ENCODE measurements around the gene HDAC9.

The HDAC9 gene

DNA sequence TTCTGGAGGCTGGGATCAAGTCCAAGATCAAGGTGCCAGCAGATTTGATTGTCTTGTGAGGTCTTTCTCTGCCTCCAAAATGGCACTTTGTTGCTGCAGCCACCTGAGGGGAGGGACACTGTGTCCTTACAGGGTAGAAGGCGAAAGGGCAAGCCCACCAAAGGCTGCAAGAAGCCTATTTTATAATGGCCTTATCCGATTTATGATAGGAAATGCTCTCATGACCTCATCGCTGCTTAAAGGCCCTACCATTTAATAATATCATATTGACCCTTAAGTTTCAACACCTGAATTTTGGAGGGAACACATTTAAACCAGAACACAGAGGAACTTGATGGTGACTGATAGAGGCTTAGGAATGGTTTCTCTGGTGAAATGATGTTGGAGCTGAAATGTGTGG is 325.4 kb downstream of the HDAC9 start:
- no peak overlapping the region for H3K4me3 ChIP-seq (ENCODE audit: low read depth, low read length)
- no peaks in the 10 kb centered on the region for H3K27me3 ChIP-seq (ENCODE audit: control insufficient read depth, insufficient read depth, low read length)
- H3K9ac ChIP-seq (ENCODE audit: low read depth, low read length) = no peak overlapping the region
- H3K9me3 ChIP-seq (ENCODE audit: control insufficient read depth, insufficient read depth, low read length) = no peaks in the 10 kb centered on the region
- H3K4me1 ChIP-seq (ENCODE audit: control insufficient read depth, insufficient read depth, low read length) = no peaks in the 10 kb centered on the region
- H3K36me3 ChIP-seq (ENCODE audit: control insufficient read depth, insufficient read depth, low read length) = no peaks in the 10 kb centered on the region

DNA sequence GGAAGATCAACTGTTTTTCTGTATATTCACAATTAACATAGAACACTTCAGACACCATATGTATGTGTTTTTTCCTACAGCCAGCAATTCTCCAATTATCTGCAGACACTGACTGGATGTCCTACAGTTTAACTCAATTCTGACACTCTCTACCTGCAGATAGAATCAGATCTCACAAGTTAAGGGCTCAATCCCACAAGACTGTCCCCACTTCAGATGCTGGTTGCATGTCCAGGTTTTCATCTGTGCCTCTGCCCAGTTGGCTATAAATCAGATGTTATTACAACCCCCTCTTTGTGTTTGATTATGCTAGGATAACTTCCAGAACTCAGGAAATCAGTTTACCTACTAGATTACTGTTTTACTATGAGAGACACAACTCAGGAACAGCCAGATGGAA is 326.0 kb downstream of the HDAC9 start:
- Histone ChIP-seq H3K9ac (ENCODE audit: low read depth, low read length) (no peak overlapping the region), H3K36me3 (ENCODE audit: control insufficient read depth, insufficient read depth, low read length) (no peaks in the 10 kb centered on the region), H3K9me3 (ENCODE audit: control insufficient read depth, insufficient read depth, low read length) (no peaks in the 10 kb centered on the region), H3K27me3 (ENCODE audit: control insufficient read depth, insufficient read depth, low read length) (no peaks in the 10 kb centered on the region), H3K4me1 (ENCODE audit: control insufficient read depth, insufficient read depth, low read length) (no peaks in the 10 kb centered on the region), H3K4me3 (ENCODE audit: low read depth, low read length) (no peak overlapping the region)

DNA sequence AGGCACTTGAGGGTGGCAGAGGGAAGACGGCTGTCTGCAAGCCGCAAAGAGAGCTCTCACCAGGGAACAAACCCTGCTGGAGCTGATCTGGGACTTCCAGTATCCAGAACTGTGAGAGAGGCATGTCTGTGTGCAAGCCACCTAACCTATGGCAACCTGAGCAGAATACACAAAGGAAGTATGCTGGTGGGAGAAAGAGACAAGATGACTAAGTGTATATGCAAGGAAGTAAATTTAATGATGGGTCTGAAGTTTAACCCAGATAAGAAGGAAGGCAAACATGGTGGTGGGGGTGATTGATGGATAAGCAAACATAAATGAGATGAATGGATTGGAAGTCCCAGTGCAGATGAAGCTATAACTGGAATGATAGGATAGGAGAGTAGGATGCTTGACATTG is 328.6 kb downstream of the HDAC9 start:
- Histone ChIP-seq H3K27me3 (ENCODE audit: control insufficient read depth, insufficient read depth, low read length) (no peaks in the 10 kb centered on the region), H3K36me3 (ENCODE audit: control insufficient read depth, insufficient read depth, low read length) (no peaks in the 10 kb centered on the region), H3K4me1 (ENCODE audit: control insufficient read depth, insufficient read depth, low read length) (no peaks in the 10 kb centered on the region), H3K9me3 (ENCODE audit: control insufficient read depth, insufficient read depth, low read length) (no peaks in the 10 kb centered on the region), H3K9ac (ENCODE audit: low read depth, low read length) (no peak overlapping the region), H3K4me3 (ENCODE audit: low read depth, low read length) (no peak overlapping the region)

DNA sequence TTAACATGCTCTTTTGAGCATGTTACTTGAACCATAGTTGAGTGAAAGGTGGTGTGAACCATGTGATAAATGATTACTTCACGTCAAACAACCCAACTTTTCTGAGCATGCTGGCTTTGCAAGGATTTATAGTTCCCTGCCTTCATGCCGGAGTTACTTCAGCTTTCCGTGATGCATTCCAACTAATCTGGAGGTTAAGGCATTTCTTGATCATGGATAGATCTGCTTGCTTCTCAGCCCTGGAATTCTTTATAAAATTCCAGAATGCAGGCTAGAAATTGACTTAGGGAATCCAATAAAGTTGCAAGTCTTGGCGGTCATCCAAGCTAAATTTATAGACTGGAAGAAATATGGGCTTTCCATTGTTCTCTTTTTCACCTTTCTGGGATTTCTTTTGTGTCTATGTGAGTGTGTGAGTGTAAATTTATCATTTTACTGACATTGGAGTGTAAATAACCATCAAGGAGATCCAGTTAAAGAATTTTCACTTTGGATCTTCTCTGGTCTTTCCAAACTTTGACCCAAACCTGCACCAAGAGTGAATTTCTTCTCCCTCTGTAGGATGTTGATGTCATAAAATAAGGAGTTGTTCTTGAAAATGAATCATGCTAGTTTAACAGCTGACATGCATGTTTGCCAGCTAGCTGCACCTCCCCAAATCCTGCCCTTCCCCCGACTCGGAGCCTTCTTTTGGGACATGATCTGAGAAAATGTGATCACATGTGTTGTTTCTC is 332.9 kb downstream of the HDAC9 start:
- H3K36me3 ChIP-seq (ENCODE audit: control insufficient read depth, insufficient read depth, low read length) = no peaks in the 10 kb centered on the region
- no peaks in the 10 kb centered on the region for H3K4me1 ChIP-seq (ENCODE audit: control insufficient read depth, insufficient read depth, low read length)
- H3K9ac ChIP-seq (ENCODE audit: low read depth, low read length) = no peak overlapping the region
- H3K4me3 ChIP-seq (ENCODE audit: low read depth, low read length) = no peak overlapping the region
- H3K27me3 ChIP-seq (ENCODE audit: control insufficient read depth, insufficient read depth, low read length) = no peaks in the 10 kb centered on the region
- H3K9me3 ChIP-seq (ENCODE audit: control insufficient read depth, insufficient read depth, low read length) = no peaks in the 10 kb centered on the region

DNA sequence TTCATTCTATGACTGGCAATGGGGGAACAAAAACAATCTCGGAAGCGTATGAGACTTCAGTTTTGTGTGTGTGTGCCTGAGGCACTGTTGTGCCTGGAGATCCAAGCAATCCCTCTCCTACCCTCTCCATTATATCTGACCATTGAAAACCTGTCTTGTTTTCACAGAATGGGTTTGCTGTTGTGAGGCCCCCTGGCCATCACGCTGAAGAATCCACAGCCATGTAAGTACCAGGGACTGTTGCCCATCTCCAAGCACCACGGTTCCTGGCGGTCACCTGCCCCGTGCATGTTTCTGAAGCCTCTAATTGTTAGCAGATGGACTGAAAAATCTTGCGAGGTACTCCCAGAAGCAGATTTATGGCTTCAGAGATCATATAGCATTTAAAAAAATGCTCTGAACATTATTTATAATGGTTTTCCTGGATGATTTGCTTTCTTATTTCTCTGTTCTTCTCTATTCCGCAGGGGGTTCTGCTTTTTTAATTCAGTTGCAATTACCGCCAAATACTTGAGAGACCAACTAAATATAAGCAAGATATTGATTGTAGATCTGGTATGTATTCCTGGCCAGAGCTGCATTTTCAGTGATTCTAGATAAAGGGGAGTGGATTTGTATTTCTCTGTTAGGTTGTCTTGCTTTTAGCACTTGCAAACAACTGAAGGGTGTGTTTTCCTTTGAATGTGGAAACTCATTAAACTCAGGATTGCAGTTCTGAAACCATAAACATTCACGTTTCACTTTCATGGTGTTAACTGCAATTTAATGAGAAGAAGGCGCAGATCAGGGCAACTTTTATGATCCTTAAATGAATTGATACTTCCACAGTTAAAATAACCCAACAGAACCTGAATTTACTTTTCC is 333.7 kb downstream of the HDAC9 start:
- no peaks in the 10 kb centered on the region for H3K27me3 ChIP-seq (ENCODE audit: control insufficient read depth, insufficient read depth, low read length)
- no peaks in the 10 kb centered on the region for H3K36me3 ChIP-seq (ENCODE audit: control insufficient read depth, insufficient read depth, low read length)
- H3K9ac ChIP-seq (ENCODE audit: low read depth, low read length) = no peak overlapping the region
- H3K9me3 ChIP-seq (ENCODE audit: control insufficient read depth, insufficient read depth, low read length) = no peaks in the 10 kb centered on the region
- no peaks in the 10 kb centered on the region for H3K4me1 ChIP-seq (ENCODE audit: control insufficient read depth, insufficient read depth, low read length)
- no peak overlapping the region for H3K4me3 ChIP-seq (ENCODE audit: low read depth, low read length)

DNA sequence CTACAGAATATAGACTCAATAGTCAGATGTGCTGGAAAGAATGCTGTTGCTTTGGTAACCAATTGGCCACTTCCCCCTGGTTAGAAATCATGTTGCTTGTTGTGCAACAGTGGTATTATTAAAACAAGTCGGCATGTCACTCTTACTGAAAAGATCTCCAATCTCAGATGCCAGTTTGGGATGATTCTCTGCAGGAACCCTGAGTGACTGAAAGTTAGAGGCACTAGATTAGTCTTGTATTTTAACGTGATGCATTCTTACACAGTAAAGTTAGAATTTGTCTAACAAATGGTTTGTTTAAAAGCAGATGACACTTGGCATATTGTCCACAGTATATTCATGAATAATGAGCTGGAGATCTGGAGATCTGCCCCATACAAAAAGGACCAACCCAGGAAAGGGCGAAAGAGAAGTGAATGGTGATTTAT is 334.3 kb downstream of the HDAC9 start:
- Histone ChIP-seq H3K36me3 (ENCODE audit: control insufficient read depth, insufficient read depth, low read length) (no peaks in the 10 kb centered on the region), H3K4me1 (ENCODE audit: control insufficient read depth, insufficient read depth, low read length) (no peaks in the 10 kb centered on the region), H3K4me3 (ENCODE audit: low read depth, low read length) (no peak overlapping the region), H3K27me3 (ENCODE audit: control insufficient read depth, insufficient read depth, low read length) (no peaks in the 10 kb centered on the region), H3K9ac (ENCODE audit: low read depth, low read length) (no peak overlapping the region), H3K9me3 (ENCODE audit: control insufficient read depth, insufficient read depth, low read length) (no peaks in the 10 kb centered on the region)

DNA sequence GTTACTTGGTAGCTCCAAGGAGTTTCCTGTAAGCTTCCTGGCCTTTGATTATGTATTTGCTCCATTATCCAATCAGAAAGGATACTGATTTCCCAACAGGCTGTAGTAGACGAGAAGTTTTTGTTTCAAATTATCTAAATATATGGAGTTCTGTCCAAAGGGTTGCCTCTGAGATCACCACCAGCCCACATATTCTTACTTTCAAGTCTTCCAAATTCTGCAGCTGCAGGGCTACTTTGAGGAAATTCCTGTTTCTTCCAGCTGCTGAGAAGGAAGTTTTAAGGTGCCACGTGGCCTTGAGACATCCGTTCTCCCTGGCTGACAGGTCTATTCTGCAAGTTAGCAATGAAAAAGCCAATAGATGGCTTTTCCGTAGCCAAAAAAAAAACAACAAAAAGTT is 335.9 kb downstream of the HDAC9 start:
- Histone ChIP-seq H3K9ac (ENCODE audit: low read depth, low read length) (no peak overlapping the region), H3K4me1 (ENCODE audit: control insufficient read depth, insufficient read depth, low read length) (no peaks in the 10 kb centered on the region), H3K4me3 (ENCODE audit: low read depth, low read length) (no peak overlapping the region), H3K27me3 (ENCODE audit: control insufficient read depth, insufficient read depth, low read length) (no peaks in the 10 kb centered on the region), H3K9me3 (ENCODE audit: control insufficient read depth, insufficient read depth, low read length) (no peaks in the 10 kb centered on the region), H3K36me3 (ENCODE audit: control insufficient read depth, insufficient read depth, low read length) (no peaks in the 10 kb centered on the region)

DNA sequence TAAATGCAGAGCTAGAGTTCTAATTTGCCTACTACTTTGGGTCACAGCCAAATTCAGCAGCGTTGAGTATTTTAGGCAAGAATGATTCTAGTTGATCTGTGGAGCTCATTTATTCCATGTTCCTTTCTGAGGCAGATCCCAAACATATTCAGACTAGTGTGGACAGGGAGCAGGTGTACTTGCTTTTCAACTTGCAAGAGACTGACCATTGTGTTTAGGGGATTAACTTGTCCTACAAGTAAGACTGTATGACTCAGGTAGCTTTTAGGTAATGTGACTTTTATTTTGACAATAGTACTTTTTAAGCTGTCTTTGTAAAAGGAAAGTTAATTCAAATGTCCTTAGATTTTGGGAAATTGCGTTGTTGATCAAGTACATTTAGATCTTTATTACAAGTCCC is 336.4 kb downstream of the HDAC9 start:
- Histone ChIP-seq H3K27me3 (ENCODE audit: control insufficient read depth, insufficient read depth, low read length) (no peaks in the 10 kb centered on the region), H3K9me3 (ENCODE audit: control insufficient read depth, insufficient read depth, low read length) (no peaks in the 10 kb centered on the region), H3K36me3 (ENCODE audit: control insufficient read depth, insufficient read depth, low read length) (no peaks in the 10 kb centered on the region), H3K4me3 (ENCODE audit: low read depth, low read length) (no peak overlapping the region), H3K4me1 (ENCODE audit: control insufficient read depth, insufficient read depth, low read length) (no peaks in the 10 kb centered on the region), H3K9ac (ENCODE audit: low read depth, low read length) (no peak overlapping the region)

DNA sequence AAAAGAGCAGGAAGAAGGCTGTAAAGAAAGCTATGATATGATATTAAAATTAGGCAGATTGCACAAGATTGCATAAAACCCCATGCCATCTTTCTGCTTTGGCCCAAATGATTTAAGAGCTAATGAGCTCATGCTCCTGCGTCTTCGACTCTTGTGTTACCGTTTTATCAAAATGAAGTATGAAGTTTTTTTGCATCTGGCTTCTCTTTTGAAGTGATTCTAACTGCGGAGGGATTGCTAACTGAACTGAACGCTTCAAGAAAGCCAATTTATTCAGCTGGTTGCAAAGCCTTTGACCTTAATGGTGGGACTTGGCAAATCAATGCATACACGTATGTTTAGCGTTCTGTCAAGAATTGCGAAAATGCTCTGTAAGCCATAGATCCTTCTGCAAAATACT is 339.0 kb downstream of the HDAC9 start:
- no peaks in the 10 kb centered on the region for H3K9me3 ChIP-seq (ENCODE audit: control insufficient read depth, insufficient read depth, low read length)
- H3K4me1 ChIP-seq (ENCODE audit: control insufficient read depth, insufficient read depth, low read length) = no peaks in the 10 kb centered on the region
- H3K36me3 ChIP-seq (ENCODE audit: control insufficient read depth, insufficient read depth, low read length) = no peaks in the 10 kb centered on the region
- no peak overlapping the region for H3K4me3 ChIP-seq (ENCODE audit: low read depth, low read length)
- no peaks in the 10 kb centered on the region for H3K27me3 ChIP-seq (ENCODE audit: control insufficient read depth, insufficient read depth, low read length)
- H3K9ac ChIP-seq (ENCODE audit: low read depth, low read length) = no peak overlapping the region

DNA sequence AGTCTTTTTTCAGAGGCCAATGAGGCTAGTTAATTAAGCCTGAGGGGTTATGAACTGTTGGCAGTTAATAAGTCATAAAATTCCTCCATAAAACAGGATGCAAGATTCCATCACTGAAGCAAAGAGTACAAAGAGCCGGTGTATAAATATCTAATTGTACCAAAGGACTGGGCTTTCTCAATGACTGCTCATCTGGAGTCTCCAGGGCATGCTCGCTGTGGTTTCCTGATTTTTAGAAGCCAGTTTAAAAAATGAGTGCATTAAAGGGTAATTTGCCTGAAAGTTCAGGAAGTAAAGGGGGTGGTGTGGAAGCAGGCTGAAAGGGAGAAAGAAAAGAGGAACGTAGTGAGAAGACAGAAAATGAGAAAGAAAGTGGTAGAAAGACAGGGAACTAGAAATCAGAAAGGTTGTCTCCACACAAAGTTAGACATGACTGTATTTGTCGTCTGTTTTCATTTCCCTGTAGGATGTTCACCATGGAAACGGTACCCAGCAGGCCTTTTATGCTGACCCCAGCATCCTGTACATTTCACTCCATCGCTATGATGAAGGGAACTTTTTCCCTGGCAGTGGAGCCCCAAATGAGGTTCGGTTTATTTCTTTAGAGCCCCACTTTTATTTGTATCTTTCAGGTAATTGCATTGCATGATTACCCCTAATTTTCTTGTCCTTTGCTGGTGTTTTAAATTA is 339.6 kb downstream of the HDAC9 start:
- H3K4me1 ChIP-seq (ENCODE audit: control insufficient read depth, insufficient read depth, low read length) = no peaks in the 10 kb centered on the region
- no peak overlapping the region for H3K9ac ChIP-seq (ENCODE audit: low read depth, low read length)
- H3K36me3 ChIP-seq (ENCODE audit: control insufficient read depth, insufficient read depth, low read length) = no peaks in the 10 kb centered on the region
- H3K4me3 ChIP-seq (ENCODE audit: low read depth, low read length) = no peak overlapping the region
- H3K9me3 ChIP-seq (ENCODE audit: control insufficient read depth, insufficient read depth, low read length) = no peaks in the 10 kb centered on the region
- no peaks in the 10 kb centered on the region for H3K27me3 ChIP-seq (ENCODE audit: control insufficient read depth, insufficient read depth, low read length)

DNA sequence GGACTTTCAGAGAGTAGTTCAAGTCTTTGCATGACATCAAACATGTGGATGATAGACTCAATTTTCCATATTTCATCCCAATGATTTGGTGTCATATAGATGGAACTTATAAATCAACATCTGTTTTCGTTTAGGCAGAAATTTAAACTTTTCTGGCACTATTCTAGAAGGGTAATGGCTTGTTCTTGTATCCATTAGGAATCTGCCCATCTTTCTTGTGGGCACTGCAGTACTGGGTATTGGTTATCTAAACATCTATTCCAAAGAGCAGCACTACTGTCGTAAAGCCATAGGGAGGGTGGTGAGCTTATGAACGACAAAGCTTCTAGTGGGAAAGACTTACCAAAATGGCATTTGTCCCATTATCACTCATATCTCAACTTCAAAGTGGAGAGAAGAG is 348.4 kb downstream of the HDAC9 start:
- H3K27me3 ChIP-seq (ENCODE audit: control insufficient read depth, insufficient read depth, low read length) = no peaks in the 10 kb centered on the region
- no peaks in the 10 kb centered on the region for H3K36me3 ChIP-seq (ENCODE audit: control insufficient read depth, insufficient read depth, low read length)
- H3K9me3 ChIP-seq (ENCODE audit: control insufficient read depth, insufficient read depth, low read length) = no peaks in the 10 kb centered on the region
- H3K4me1 ChIP-seq (ENCODE audit: control insufficient read depth, insufficient read depth, low read length) = no peaks in the 10 kb centered on the region
- H3K4me3 ChIP-seq (ENCODE audit: low read depth, low read length) = no peak overlapping the region
- H3K9ac ChIP-seq (ENCODE audit: low read depth, low read length) = no peak overlapping the region
